ENCODE data around the gene TTC22.
A peak's percentile ranks its signal among the peaks of the same experiment; 100 is the strongest.

TTC22 gene

GRCh38 chr1:54834007-54834541 lies 33.0 kb upstream of the TTC22 start:
- no peak for DNase-seq (ENCODE audit: low read depth in 2 of 2)

- DNase-seq (ENCODE audit: low read depth in 2 of 2): no peak
Measured at GRCh38 chr1:54833121-54833520, 32.0 kb upstream of the TTC22 start.

GRCh38 chr1:54826226-54826816 lies 25.2 kb upstream of the TTC22 start:
- no peak for DNase-seq (ENCODE audit: low read depth in 2 of 2)

- DNase-seq (ENCODE audit: low read depth in 2 of 2): no peak
Measured at GRCh38 chr1:54825696-54826095, 24.6 kb upstream of the TTC22 start.

- DNase-seq (ENCODE audit: low read depth in 2 of 2): no peak
Measured at GRCh38 chr1:54823670-54824069, 22.5 kb upstream of the TTC22 start.

- no peak for DNase-seq (ENCODE audit: low read depth in 2 of 2)
Measured at GRCh38 chr1:54819733-54820132, 18.6 kb upstream of the TTC22 start.

- DNase-seq (ENCODE audit: low read depth in 2 of 2): no peak
Measured at GRCh38 chr1:54819195-54819536, 18.0 kb upstream of the TTC22 start.

- no peak for DNase-seq (ENCODE audit: low read depth in 2 of 2)
Measured at GRCh38 chr1:54818461-54819194, 17.5 kb upstream of the TTC22 start.

- no peak for DNase-seq (ENCODE audit: low read depth in 2 of 2)
Measured at GRCh38 chr1:54816951-54817350, 15.8 kb upstream of the TTC22 start.

- no peak for DNase-seq (ENCODE audit: low read depth in 2 of 2)
Measured at GRCh38 chr1:54816130-54816529, 15.0 kb upstream of the TTC22 start.

GRCh38 chr1:54815086-54815876 lies 14.2 kb upstream of the TTC22 start:
- DNase-seq (ENCODE audit: low read depth in 2 of 2): no peak

GRCh38 chr1:54814571-54814970 lies 13.4 kb upstream of the TTC22 start:
- DNase-seq (ENCODE audit: low read depth in 2 of 2): no peak

GRCh38 chr1:54814126-54814498 lies 13.0 kb upstream of the TTC22 start:
- DNase-seq (ENCODE audit: low read depth in 2 of 2): no peak

GRCh38 chr1:54813485-54814125 lies 12.5 kb upstream of the TTC22 start:
- DNase-seq (ENCODE audit: low read depth in 2 of 2): no peak

- no peak for DNase-seq (ENCODE audit: low read depth in 2 of 2)
Measured at GRCh38 chr1:54812801-54813484, 11.8 kb upstream of the TTC22 start.

- no peak for DNase-seq (ENCODE audit: low read depth in 2 of 2)
Measured at GRCh38 chr1:54811739-54812655, 10.9 kb upstream of the TTC22 start.

- DNase-seq (ENCODE audit: low read depth in 2 of 2): no peak
Measured at GRCh38 chr1:54811066-54811465, 9.9 kb upstream of the TTC22 start.

- DNase-seq (ENCODE audit: low read depth in 2 of 2): peak; percentile 1 to 5
Measured at GRCh38 chr1:54810153-54810942, 9.2 kb upstream of the TTC22 start.

- no peak for DNase-seq (ENCODE audit: low read depth in 2 of 2)
Measured at GRCh38 chr1:54809496-54810074, 8.5 kb upstream of the TTC22 start.
